Measurements from ENCODE around the gene GDPD4.

Gene GDPD4

GRCh38 chr11:77186302-77186701, 115.2 kb downstream of the GDPD4 start:
- H3K36me3 ChIP-seq (ENCODE audit: insufficient read depth, low read length), result no peaks in the 10 kb centered on the region
- H3K4me1 ChIP-seq (ENCODE audit: insufficient read depth, low read length, poor library complexity, severe bottlenecking), result peaks cover 11% of the 10 kb centered on the region
- no peak overlapping the region for H3K4me2 ChIP-seq (ENCODE audit: low read depth, low read length, poor library complexity, severe bottlenecking)
- no peak for TF ChIP-seq EZH2phosphoT487 (IDR thresholded peaks at IDR 0.05; ENCODE audit: borderline replicate concordance)
- TF ChIP-seq, protein P1, sequence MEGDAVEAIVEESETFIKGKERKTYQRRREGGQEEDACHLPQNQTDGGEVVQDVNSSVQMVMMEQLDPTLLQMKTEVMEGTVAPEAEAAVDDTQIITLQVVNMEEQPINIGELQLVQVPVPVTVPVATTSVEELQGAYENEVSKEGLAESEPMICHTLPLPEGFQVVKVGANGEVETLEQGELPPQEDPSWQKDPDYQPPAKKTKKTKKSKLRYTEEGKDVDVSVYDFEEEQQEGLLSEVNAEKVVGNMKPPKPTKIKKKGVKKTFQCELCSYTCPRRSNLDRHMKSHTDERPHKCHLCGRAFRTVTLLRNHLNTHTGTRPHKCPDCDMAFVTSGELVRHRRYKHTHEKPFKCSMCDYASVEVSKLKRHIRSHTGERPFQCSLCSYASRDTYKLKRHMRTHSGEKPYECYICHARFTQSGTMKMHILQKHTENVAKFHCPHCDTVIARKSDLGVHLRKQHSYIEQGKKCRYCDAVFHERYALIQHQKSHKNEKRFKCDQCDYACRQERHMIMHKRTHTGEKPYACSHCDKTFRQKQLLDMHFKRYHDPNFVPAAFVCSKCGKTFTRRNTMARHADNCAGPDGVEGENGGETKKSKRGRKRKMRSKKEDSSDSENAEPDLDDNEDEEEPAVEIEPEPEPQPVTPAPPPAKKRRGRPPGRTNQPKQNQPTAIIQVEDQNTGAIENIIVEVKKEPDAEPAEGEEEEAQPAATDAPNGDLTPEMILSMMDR (conservative IDR thresholded peaks at IDR 0.05; ENCODE audit: low read length), result no peak
- no peak overlapping the region for H3K9ac ChIP-seq (ENCODE audit: low read depth, low read length, poor library complexity, severe bottlenecking)
- H2AFZ ChIP-seq (ENCODE audit: low read length), result no peak overlapping the region
- H4K20me1 ChIP-seq (ENCODE audit: insufficient read depth, low read length, poor library complexity, severe bottlenecking), result no peaks in the 10 kb centered on the region
- no peaks in the 10 kb centered on the region for H3K79me2 ChIP-seq (ENCODE audit: insufficient read depth, low read length)
- H3F3A ChIP-seq (ENCODE audit: low read depth), result no peaks in the 10 kb centered on the region
- H3K27me3 ChIP-seq (ENCODE audit: insufficient read depth, low read length, poor library complexity, severe bottlenecking), result no peaks in the 10 kb centered on the region
- H3K9me2 ChIP-seq (replicated peaks; ENCODE audit: low read depth, low read length), result no peaks in the 10 kb centered on the region
- H3K9me3 ChIP-seq (ENCODE audit: insufficient read depth, low read depth, low read length), result no peaks in the 10 kb centered on the region
- no peak overlapping the region for H3K4me3 ChIP-seq (ENCODE audit: low read length, poor library complexity, severe bottlenecking)

- Histone ChIP-seq H3K79me2 (ENCODE audit: insufficient read depth, low read length) (no peaks in the 10 kb centered on the region), H2AFZ (ENCODE audit: low read length) (no peak overlapping the region), H4K20me1 (ENCODE audit: insufficient read depth, low read length, poor library complexity, severe bottlenecking) (no peaks in the 10 kb centered on the region), H3K9ac (ENCODE audit: low read depth, low read length, poor library complexity, severe bottlenecking) (no peak overlapping the region), H3K9me3 (ENCODE audit: insufficient read depth, low read depth, low read length) (no peaks in the 10 kb centered on the region), H3K4me1 (ENCODE audit: insufficient read depth, low read length, poor library complexity, severe bottlenecking) (peaks cover 11% of the 10 kb centered on the region), H3K36me3 (ENCODE audit: insufficient read depth, low read length) (no peaks in the 10 kb centered on the region), H3K4me2 (ENCODE audit: low read depth, low read length, poor library complexity, severe bottlenecking) (no peak overlapping the region), H3K27me3 (ENCODE audit: insufficient read depth, low read length, poor library complexity, severe bottlenecking) (no peaks in the 10 kb centered on the region), H3K4me3 (ENCODE audit: low read length, poor library complexity, severe bottlenecking) (no peak overlapping the region), H3F3A (ENCODE audit: low read depth) (no peaks in the 10 kb centered on the region), H3K9me2 (replicated peaks; ENCODE audit: low read depth, low read length) (no peaks in the 10 kb centered on the region)
- TF ChIP-seq, protein P1 (conservative IDR thresholded peaks at IDR 0.05; ENCODE audit: low read length), result no peak
- TF ChIP-seq EZH2phosphoT487 (IDR thresholded peaks at IDR 0.05; ENCODE audit: borderline replicate concordance), result no peak
Measured at GRCh38 chr11:77184136-77184860, 117.2 kb downstream of the GDPD4 start.

DNA sequence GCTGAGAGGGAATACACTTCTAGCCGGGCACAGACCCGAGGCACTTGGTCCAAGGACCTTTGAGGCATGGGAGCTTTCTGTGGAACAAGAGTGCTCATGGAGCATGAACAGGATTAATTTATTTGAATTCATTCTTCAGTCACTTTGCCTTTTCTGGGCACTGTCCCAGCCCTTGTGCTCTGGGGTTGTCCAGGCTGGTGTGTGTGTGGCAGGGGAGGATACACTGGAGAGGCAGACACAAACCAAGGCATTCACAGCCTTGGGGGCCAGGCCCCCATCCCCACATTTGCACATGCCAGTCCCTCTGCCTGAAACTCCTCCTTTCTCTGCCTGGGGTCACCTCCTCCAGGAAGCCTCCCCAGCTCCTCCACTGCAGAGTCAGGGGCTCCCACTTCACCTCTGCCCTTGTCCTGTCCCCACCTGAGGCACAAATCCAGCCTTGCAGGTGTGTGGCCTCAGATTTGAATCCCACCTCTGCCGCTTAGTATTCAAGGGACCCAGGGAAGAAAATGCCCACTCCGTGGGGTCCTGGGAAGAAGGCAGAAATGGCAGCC, 118.0 kb downstream of the GDPD4 start:
- Histone ChIP-seq H4K20me1 (ENCODE audit: insufficient read depth, low read length, poor library complexity, severe bottlenecking) (no peaks in the 10 kb centered on the region), H3F3A (ENCODE audit: low read depth) (no peaks in the 10 kb centered on the region), H3K4me1 (ENCODE audit: insufficient read depth, low read length, poor library complexity, severe bottlenecking) (peaks cover 11% of the 10 kb centered on the region), H2AFZ (ENCODE audit: low read length) (no peak overlapping the region), H3K36me3 (ENCODE audit: insufficient read depth, low read length) (no peaks in the 10 kb centered on the region), H3K9me3 (ENCODE audit: insufficient read depth, low read depth, low read length) (no peaks in the 10 kb centered on the region), H3K9me2 (replicated peaks; ENCODE audit: low read depth, low read length) (no peaks in the 10 kb centered on the region), H3K27me3 (ENCODE audit: insufficient read depth, low read length, poor library complexity, severe bottlenecking) (no peaks in the 10 kb centered on the region), H3K4me3 (ENCODE audit: low read length, poor library complexity, severe bottlenecking) (no peak overlapping the region), H3K4me2 (ENCODE audit: low read depth, low read length, poor library complexity, severe bottlenecking) (no peak overlapping the region), H3K79me2 (ENCODE audit: insufficient read depth, low read length) (no peaks in the 10 kb centered on the region), H3K9ac (ENCODE audit: low read depth, low read length, poor library complexity, severe bottlenecking) (no peak overlapping the region)
- TF ChIP-seq EZH2phosphoT487 (IDR thresholded peaks at IDR 0.05; ENCODE audit: borderline replicate concordance), result no peak
- TF ChIP-seq, protein P1 (conservative IDR thresholded peaks at IDR 0.05; ENCODE audit: low read length), result no peak
